Right lobe of liver (tissue), 4 donors: ENCODE measurements around the gene LACC1.

ENCODE experiments used
- POLR2A ChIP-seq: fragments of 450-650 bp; IDR thresholded peaks from one replicate; pipeline ENCODE4 v1.6.1; 2017; ENCODE audit warnings: antibody characterized with exemption, mild to moderate bottlenecking
- TF ChIP-seq, protein P1 (sequence below), 4 donors: fragments of 200-600 bp in 3 of 4; fragments of 450-650 bp in 1 of 4; IDR thresholded peaks; one replicate each; pipeline versions ENCODE4 v1.5.1 to v1.8.0; 2016 to 2022; ENCODE audit warnings: antibody characterized with exemption in 4 of 4, mild to moderate bottlenecking in 2 of 4
- donor health status: DM: no; HTN: no; CAD: no.
- donor health status: DM: no; HTN: no; CAD: no.
- donor health status: DM: no; HTN: yes; CAD: no.

DNA sequence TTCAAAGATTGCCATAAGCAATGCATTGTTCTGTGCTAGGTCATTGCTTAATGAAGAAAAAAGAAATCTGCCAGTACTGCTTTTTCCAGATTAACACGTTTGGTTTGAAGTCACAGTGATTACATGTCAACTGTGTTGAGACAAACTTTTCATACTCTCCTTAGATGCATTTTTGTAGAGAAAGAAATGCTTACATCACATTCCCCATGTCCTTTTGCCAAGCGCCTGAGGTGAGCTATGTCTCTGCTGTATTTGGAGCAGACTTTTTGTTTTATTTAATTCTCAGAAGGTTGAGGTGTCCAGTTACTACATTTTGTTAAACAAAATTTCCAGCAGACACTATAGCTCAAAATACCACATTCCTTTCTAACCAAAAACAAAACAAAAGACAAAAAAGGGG lies 16.2 kb downstream of the LACC1 start:
- TF ChIP-seq, protein P1, sequence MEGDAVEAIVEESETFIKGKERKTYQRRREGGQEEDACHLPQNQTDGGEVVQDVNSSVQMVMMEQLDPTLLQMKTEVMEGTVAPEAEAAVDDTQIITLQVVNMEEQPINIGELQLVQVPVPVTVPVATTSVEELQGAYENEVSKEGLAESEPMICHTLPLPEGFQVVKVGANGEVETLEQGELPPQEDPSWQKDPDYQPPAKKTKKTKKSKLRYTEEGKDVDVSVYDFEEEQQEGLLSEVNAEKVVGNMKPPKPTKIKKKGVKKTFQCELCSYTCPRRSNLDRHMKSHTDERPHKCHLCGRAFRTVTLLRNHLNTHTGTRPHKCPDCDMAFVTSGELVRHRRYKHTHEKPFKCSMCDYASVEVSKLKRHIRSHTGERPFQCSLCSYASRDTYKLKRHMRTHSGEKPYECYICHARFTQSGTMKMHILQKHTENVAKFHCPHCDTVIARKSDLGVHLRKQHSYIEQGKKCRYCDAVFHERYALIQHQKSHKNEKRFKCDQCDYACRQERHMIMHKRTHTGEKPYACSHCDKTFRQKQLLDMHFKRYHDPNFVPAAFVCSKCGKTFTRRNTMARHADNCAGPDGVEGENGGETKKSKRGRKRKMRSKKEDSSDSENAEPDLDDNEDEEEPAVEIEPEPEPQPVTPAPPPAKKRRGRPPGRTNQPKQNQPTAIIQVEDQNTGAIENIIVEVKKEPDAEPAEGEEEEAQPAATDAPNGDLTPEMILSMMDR (IDR thresholded peaks at IDR 0.05), result no peak
- no peak for TF ChIP-seq POLR2A
